Measurements from ENCODE around the gene EPS8L1.
"Not testable (repeated sequence)": the region's sequence is repeated elsewhere in the genome, so short reads cannot be mapped to it uniquely, and the experiment has no call there.

The EPS8L1 gene

GRCh38 chr19:55075371-55075998 is at the start of gene EPS8L1:
TSS of gene EPS8L1 (plus strand) at chr19:55075869. CDS start at chr19:55076445, 576 bp downstream.
- TF ChIP-seq, protein P1, sequence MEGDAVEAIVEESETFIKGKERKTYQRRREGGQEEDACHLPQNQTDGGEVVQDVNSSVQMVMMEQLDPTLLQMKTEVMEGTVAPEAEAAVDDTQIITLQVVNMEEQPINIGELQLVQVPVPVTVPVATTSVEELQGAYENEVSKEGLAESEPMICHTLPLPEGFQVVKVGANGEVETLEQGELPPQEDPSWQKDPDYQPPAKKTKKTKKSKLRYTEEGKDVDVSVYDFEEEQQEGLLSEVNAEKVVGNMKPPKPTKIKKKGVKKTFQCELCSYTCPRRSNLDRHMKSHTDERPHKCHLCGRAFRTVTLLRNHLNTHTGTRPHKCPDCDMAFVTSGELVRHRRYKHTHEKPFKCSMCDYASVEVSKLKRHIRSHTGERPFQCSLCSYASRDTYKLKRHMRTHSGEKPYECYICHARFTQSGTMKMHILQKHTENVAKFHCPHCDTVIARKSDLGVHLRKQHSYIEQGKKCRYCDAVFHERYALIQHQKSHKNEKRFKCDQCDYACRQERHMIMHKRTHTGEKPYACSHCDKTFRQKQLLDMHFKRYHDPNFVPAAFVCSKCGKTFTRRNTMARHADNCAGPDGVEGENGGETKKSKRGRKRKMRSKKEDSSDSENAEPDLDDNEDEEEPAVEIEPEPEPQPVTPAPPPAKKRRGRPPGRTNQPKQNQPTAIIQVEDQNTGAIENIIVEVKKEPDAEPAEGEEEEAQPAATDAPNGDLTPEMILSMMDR (IDR thresholded peaks at IDR 0.05; ENCODE audit: low read depth, low read length) = no peak
- no peaks in the 10 kb centered on the region for H3K36me3 ChIP-seq
- H3K9me3 ChIP-seq (ENCODE audit: severe bottlenecking) = no peaks in the 10 kb centered on the region
- H3K27ac ChIP-seq = no peak within 1 kb of the TSS
- no peak within 1 kb of the TSS for H3K4me3 ChIP-seq (ENCODE audit: low read depth, low read length)
- no peak for DNase-seq
- H3K27me3 ChIP-seq (ENCODE audit: insufficient read depth, low read depth, severe bottlenecking) = peaks cover 4% of the 10 kb centered on the region

GRCh38 chr19:55027140-55027471 is 48.6 kb upstream of the EPS8L1 start:
- not testable (repeated sequence) for H3K36me3 ChIP-seq; H3K4me3 ChIP-seq (ENCODE audit: low read depth, low read length); H3K27ac ChIP-seq; DNase-seq; H3K27me3 ChIP-seq (ENCODE audit: insufficient read depth, low read depth, severe bottlenecking); H3K9me3 ChIP-seq (ENCODE audit: severe bottlenecking)

DNA sequence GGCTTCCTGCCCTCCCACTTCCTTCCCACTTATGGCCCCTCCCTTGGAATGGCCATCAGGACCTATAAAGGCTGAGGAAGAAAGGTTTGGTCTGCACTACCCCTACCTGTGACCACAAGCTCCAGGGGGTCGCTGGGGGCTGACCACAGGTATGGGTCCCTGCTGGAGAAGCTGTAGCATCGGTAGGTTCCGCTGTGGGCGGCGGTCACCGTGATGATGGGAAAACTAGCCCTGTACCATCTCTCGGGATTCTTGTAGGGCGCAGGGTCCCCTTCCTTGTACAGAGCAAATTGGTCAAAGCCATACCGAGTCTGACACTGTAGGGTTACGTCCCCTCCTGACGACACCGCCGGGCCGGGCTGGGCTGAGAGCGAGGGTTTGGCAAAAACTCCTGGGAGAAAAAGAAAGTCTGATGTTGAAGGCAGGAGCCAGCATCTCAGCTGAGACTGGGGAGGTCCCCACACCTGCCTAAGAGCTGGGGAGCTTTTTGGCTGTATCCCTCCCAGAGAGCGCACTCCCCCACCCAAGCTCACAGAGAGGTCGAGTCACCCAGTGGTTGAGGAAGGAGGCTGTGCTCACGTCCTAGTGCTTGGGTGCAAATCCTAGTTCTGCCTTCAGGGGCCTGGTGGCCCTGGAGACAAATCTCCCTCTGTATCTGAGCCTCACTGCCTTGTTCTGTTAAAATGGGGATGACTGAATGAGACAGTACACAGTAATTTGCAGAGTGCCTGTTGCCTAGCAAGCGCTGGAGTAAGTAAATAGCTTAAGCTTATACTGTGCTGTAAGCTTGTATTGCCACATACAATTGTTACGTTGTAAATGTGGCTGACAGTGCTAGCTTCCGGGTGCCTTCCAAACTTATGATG is 48.0 kb upstream of the EPS8L1 start:
- H3K27ac ChIP-seq = no peak overlapping the region
- H3K9me3 ChIP-seq (ENCODE audit: severe bottlenecking) = no peaks in the 10 kb centered on the region
- H3K27me3 ChIP-seq (ENCODE audit: insufficient read depth, low read depth, severe bottlenecking) = no peaks in the 10 kb centered on the region
- no peaks in the 10 kb centered on the region for H3K36me3 ChIP-seq
- DNase-seq = no peak
- no peak overlapping the region for H3K4me3 ChIP-seq (ENCODE audit: low read depth, low read length)
- TF ChIP-seq, protein P1 (IDR thresholded peaks at IDR 0.05; ENCODE audit: low read depth, low read length) = no peak

GRCh38 chr19:55028757-55029156 is 46.9 kb upstream of the EPS8L1 start:
- DNase-seq = no peak

DNA sequence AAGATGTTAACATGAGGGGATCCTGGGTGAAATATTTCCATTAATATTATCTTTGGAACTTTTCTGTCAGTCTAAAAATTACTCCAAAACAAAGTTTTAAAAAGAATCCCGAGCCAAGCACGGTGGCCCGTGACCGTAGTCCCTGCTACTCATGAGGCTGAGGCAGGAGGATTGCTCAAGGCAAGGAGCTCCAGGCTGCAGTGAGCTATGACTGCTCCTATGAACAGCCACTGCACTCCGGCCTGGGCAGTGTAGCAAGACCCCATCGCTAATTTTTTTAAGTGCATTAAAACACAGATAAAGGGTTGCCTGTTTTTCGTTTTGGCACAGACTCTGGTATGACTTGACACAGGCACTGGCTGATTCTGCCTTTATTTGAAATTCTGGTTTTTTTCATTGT is 44.5 kb upstream of the EPS8L1 start:
- H3K27me3 ChIP-seq (ENCODE audit: insufficient read depth, low read depth, severe bottlenecking) = no peaks in the 10 kb centered on the region
- no peak for DNase-seq
- TF ChIP-seq, protein P1 (IDR thresholded peaks at IDR 0.05; ENCODE audit: low read depth, low read length) = no peak
- H3K27ac ChIP-seq = no peak overlapping the region
- H3K9me3 ChIP-seq (ENCODE audit: severe bottlenecking) = no peaks in the 10 kb centered on the region
- no peak overlapping the region for H3K4me3 ChIP-seq (ENCODE audit: low read depth, low read length)
- H3K36me3 ChIP-seq = no peaks in the 10 kb centered on the region

More at GRCh38 chr19:55028757-55029156, 46.9 kb upstream of the EPS8L1 start:
- Histone ChIP-seq H3K36me3 (no peaks in the 10 kb centered on the region), H3K27me3 (ENCODE audit: insufficient read depth, low read depth, severe bottlenecking) (no peaks in the 10 kb centered on the region), H3K9me3 (ENCODE audit: severe bottlenecking) (no peaks in the 10 kb centered on the region), H3K27ac (no peak overlapping the region), H3K4me3 (ENCODE audit: low read depth, low read length) (no peak overlapping the region)
- TF ChIP-seq, protein P1 (IDR thresholded peaks at IDR 0.05; ENCODE audit: low read depth, low read length) = no peak

DNA sequence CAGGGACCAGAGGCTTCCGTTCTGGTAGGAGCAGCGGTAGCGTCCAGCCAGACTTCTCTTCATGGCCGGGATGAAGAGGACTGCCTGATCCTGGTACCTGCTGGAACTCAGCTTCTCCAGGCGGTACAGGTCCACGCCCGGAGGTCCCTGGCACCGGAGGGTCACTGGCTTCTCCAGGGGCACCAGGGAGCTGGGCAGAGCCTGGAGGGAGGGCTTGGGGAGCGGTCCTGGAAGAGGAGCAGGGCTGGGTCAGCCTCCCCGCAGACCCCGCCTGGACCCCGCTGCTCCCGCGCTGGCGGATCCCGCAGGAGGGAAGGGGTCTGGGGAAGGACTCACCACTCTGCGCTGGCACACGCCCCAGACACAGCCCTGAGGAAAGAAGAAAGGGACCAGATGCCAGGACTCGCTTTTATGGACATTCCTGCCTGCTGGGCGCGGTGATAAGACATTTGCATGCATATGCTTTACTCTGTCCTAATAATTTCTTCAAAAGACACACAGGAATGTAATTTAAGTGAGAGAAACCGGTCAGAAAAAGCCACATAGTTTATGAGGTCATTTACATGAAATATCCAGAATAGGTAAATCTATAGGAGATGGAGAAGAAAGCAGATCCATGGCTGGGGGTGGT is 43.4 kb upstream of the EPS8L1 start:
- Histone ChIP-seq H3K4me3 (ENCODE audit: low read depth, low read length) (no peak overlapping the region), H3K36me3 (no peaks in the 10 kb centered on the region), H3K9me3 (ENCODE audit: severe bottlenecking) (no peaks in the 10 kb centered on the region), H3K27me3 (ENCODE audit: insufficient read depth, low read depth, severe bottlenecking) (no peaks in the 10 kb centered on the region), H3K27ac (no peak overlapping the region)
- TF ChIP-seq, protein P1 (IDR thresholded peaks at IDR 0.05; ENCODE audit: low read depth, low read length) = no peak
- no peak for DNase-seq

DNA sequence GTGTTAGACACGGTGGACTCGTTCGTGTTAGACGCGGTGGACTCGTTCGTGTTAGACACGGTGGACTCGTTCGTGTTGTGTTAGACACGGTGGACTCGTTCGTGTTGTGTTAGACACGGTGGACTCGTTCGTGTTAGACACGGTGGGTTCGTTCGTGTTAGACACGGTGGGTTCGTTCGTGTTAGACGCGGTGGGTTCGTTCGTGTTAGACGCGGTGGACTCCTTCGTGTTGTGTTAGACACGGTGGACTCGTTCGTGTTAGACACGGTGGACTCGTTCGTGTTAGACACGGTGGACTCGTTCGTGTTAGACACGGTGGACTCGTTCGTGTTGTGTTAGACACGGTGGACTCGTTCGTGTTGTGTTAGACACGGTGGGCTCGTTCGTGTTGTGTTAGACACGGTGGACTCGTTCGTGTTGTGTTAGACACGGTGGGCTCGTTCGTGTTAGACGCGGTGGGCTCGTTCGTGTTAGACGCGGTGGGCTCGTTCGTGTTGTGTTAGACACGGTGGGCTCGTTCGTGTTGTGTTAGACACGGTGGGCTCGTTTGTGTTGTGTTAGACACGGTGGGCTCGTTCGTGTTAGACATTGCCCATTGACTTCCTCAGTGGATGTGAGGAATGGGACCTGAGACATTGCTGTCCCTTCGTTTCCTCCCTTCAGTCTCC is 42.6 kb upstream of the EPS8L1 start:
- H3K27me3 ChIP-seq (ENCODE audit: insufficient read depth, low read depth, severe bottlenecking); H3K27ac ChIP-seq; DNase-seq; H3K36me3 ChIP-seq; H3K4me3 ChIP-seq (ENCODE audit: low read depth, low read length); H3K9me3 ChIP-seq (ENCODE audit: severe bottlenecking): not testable (repeated sequence)
